IPS DF 19.7 (cell line): ENCODE measurements around the gene STXBP6.
"Not testable (repeated sequence)": the region's sequence is repeated elsewhere in the genome, so short reads cannot be mapped to it uniquely, and the experiment has no call there.

Experiments
- DNase-seq: peaks from one replicate; pipeline ENCODE4 v3.0.0-alpha.2; 2013; ENCODE audit warnings: low read depth, low spot score

The STXBP6 gene

GRCh38 chr14:24986206-24986893, 63.6 kb downstream of the STXBP6 start:
- no peak for DNase-seq

GRCh38 chr14:24984846-24985589, 64.9 kb downstream of the STXBP6 start:
- no peak for DNase-seq

- no peak for DNase-seq
Observed at GRCh38 chr14:24982472-24983155, 67.3 kb downstream of the STXBP6 start.

GRCh38 chr14:24979725-24980239, 70.2 kb downstream of the STXBP6 start:
- no peak for DNase-seq

GRCh38 chr14:24978862-24979724, 70.9 kb downstream of the STXBP6 start:
- no peak for DNase-seq

- no peak for DNase-seq
Observed at GRCh38 chr14:24976602-24977001, 73.3 kb downstream of the STXBP6 start.

- no peak for DNase-seq
Observed at GRCh38 chr14:24975393-24975792, 74.6 kb downstream of the STXBP6 start.

- no peak for DNase-seq
Observed at GRCh38 chr14:24974591-24975374, 75.2 kb downstream of the STXBP6 start.

- DNase-seq, result no peak
Observed at GRCh38 chr14:24972844-24973243, 77.1 kb downstream of the STXBP6 start.

- no peak for DNase-seq
Observed at GRCh38 chr14:24971255-24971654, 78.7 kb downstream of the STXBP6 start.

- no peak for DNase-seq
Observed at GRCh38 chr14:24966579-24966964, 83.4 kb downstream of the STXBP6 start.

- no peak for DNase-seq
Observed at GRCh38 chr14:24965934-24966578, 83.9 kb downstream of the STXBP6 start.

GRCh38 chr14:24965578-24965933, 84.4 kb downstream of the STXBP6 start:
- DNase-seq, result no peak

- DNase-seq, result no peak
Observed at GRCh38 chr14:24964591-24964990, 85.4 kb downstream of the STXBP6 start.

- DNase-seq, result no peak
Observed at GRCh38 chr14:24964048-24964447, 85.9 kb downstream of the STXBP6 start.

GRCh38 chr14:24962118-24962517, 87.8 kb downstream of the STXBP6 start:
- not testable (repeated sequence) for DNase-seq

GRCh38 chr14:24960816-24961215, 89.1 kb downstream of the STXBP6 start:
- DNase-seq, result no peak

GRCh38 chr14:24959791-24960331, 90.1 kb downstream of the STXBP6 start:
- no peak for DNase-seq

- no peak for DNase-seq
Observed at GRCh38 chr14:24958271-24958670, 91.7 kb downstream of the STXBP6 start.

GRCh38 chr14:24957814-24958213, 92.1 kb downstream of the STXBP6 start:
- DNase-seq, result no peak
